ENCODE measurements around the gene NAV2. TPM values are rescaled to one million over a fixed set of nuclear protein-coding genes. Genes with fewer than 3 reads are reported as not detected.

Gene NAV2
- total RNA-seq, 1 experiment from 2014 or later, result 63.5 TPM

- no TSS peak for BruUV-seq (replicated peaks)
- H3K4me1 ChIP-seq, result no peaks in the 10 kb centered on the region
- POLR2A ChIA-PET, result no interaction called here
- CTCF ChIA-PET, result interaction anchor here (1.6 kb wide), 1 partner anchor 14 kb away, joined by 3 read pairs; no protein-coding TSS in a partner anchor
- H3K36me3 ChIP-seq (ENCODE audit: control insufficient read depth, insufficient read depth, low read length), result no peaks in the 10 kb centered on the region
- intact Hi-C loops (cut with micrococcal nuclease; ENCODE audit: unreplicated experiment), result loop anchor here (1.0 to 2.0 kb wide), 5 partner anchors 26 to 398 kb away; no protein-coding TSS in a partner anchor
- Mint-ChIP-seq H3K36me3 (ENCODE audit: insufficient read depth, unreplicated experiment) (no peaks in the 10 kb centered on the region), H3K9me3 (ENCODE audit: unreplicated experiment) (no peaks in the 10 kb centered on the region), H3K4me1 (ENCODE audit: low read depth, unreplicated experiment) (no peaks in the 10 kb centered on the region), H3K27ac (ENCODE audit: unreplicated experiment) (no peak overlapping the region), H3K27me3 (ENCODE audit: insufficient read depth, unreplicated experiment) (no peaks in the 10 kb centered on the region), H3K4me3 (ENCODE audit: unreplicated experiment) (no peak overlapping the region)
- H3K27me3 ChIP-seq (replicated peaks; ENCODE audit: control insufficient read depth, insufficient read depth, low read length), result no peaks in the 10 kb centered on the region
- peak; percentile 88 to 89 for TF ChIP-seq CTCF (IDR thresholded peaks at IDR 0.05; ENCODE audit: insufficient read depth in 1 of 2, low read depth in 1 of 2, low read length in 1 of 2, severe bottlenecking in 1 of 2, unreplicated experiment in 1 of 2)
- peak; percentile 62 to 74 for DNase-seq
- H3K9me3 ChIP-seq, result no peaks in the 10 kb centered on the region
- no peak overlapping the region for H3K4me3 ChIP-seq (ENCODE audit: low read depth, low read length)
Observed at GRCh38 chr11:19938169-19938856, 225.7 kb downstream of the NAV2 start.

- Mint-ChIP-seq H3K27me3 (ENCODE audit: insufficient read depth, unreplicated experiment) (no peaks in the 10 kb centered on the region), H3K27ac (ENCODE audit: unreplicated experiment) (no peak overlapping the region), H3K4me3 (ENCODE audit: unreplicated experiment) (no peak overlapping the region), H3K4me1 (ENCODE audit: low read depth, unreplicated experiment) (no peaks in the 10 kb centered on the region), H3K9me3 (ENCODE audit: unreplicated experiment) (no peaks in the 10 kb centered on the region), H3K36me3 (ENCODE audit: insufficient read depth, unreplicated experiment) (no peaks in the 10 kb centered on the region)
- no peak for TF ChIP-seq CTCF (IDR thresholded peaks at IDR 0.05; ENCODE audit: insufficient read depth in 1 of 2, low read depth in 1 of 2, low read length in 1 of 2, severe bottlenecking in 1 of 2, unreplicated experiment in 1 of 2)
- no peaks in the 10 kb centered on the region for H3K27me3 ChIP-seq (replicated peaks; ENCODE audit: control insufficient read depth, insufficient read depth, low read length)
- no peaks in the 10 kb centered on the region for H3K4me1 ChIP-seq
- CTCF ChIA-PET, result interaction anchor here (0.7 to 1.6 kb wide), 4 partner anchors 12 to 189 kb away, joined by 3 read pairs; no protein-coding TSS in a partner anchor
- POLR2A ChIA-PET, result no interaction called here
- BruUV-seq (replicated peaks), result no TSS peak
- intact Hi-C loops (cut with micrococcal nuclease; ENCODE audit: unreplicated experiment), result loop anchor here (1.0 to 2.0 kb wide), 5 partner anchors 27 to 398 kb away; no protein-coding TSS in a partner anchor
- H3K4me3 ChIP-seq (ENCODE audit: low read depth, low read length), result no peak overlapping the region
- no peak for DNase-seq
- no peaks in the 10 kb centered on the region for H3K36me3 ChIP-seq (ENCODE audit: control insufficient read depth, insufficient read depth, low read length)
- no peaks in the 10 kb centered on the region for H3K9me3 ChIP-seq
Observed at GRCh38 chr11:19938866-19939265, 226.2 kb downstream of the NAV2 start.

GRCh38 chr11:19939415-19939929 is 226.8 kb downstream of the NAV2 start:
- ChIA-PET CTCF (interaction anchor here (0.7 to 1.6 kb wide), 4 partner anchors 11 to 189 kb away, joined by 3 read pairs; no protein-coding TSS in a partner anchor), POLR2A (no interaction called here)
- intact Hi-C loops (cut with micrococcal nuclease; ENCODE audit: unreplicated experiment), result loop anchor here (2.0 kb wide), 1 partner anchor 397 kb away; no protein-coding TSS in a partner anchor
- TF ChIP-seq CTCF (IDR thresholded peaks at IDR 0.05; ENCODE audit: insufficient read depth in 1 of 2, low read depth in 1 of 2, low read length in 1 of 2, severe bottlenecking in 1 of 2, unreplicated experiment in 1 of 2), result no peak
- H3K27me3 Mint-ChIP-seq (ENCODE audit: insufficient read depth, unreplicated experiment), result no peaks in the 10 kb centered on the region
- no peaks in the 10 kb centered on the region for H3K4me1 Mint-ChIP-seq (ENCODE audit: low read depth, unreplicated experiment)
- H3K4me1 ChIP-seq, result no peaks in the 10 kb centered on the region
- no peaks in the 10 kb centered on the region for H3K9me3 Mint-ChIP-seq (ENCODE audit: unreplicated experiment)
- H3K36me3 ChIP-seq (ENCODE audit: control insufficient read depth, insufficient read depth, low read length), result no peaks in the 10 kb centered on the region
- H3K4me3 Mint-ChIP-seq (ENCODE audit: unreplicated experiment), result no peak overlapping the region
- no TSS peak for BruUV-seq (replicated peaks)
- no peak overlapping the region for H3K27ac Mint-ChIP-seq (ENCODE audit: unreplicated experiment)
- H3K36me3 Mint-ChIP-seq (ENCODE audit: insufficient read depth, unreplicated experiment), result no peaks in the 10 kb centered on the region
- no peak for DNase-seq
- no peaks in the 10 kb centered on the region for H3K27me3 ChIP-seq (replicated peaks; ENCODE audit: control insufficient read depth, insufficient read depth, low read length)
- H3K4me3 ChIP-seq (ENCODE audit: low read depth, low read length), result no peak overlapping the region
- no peaks in the 10 kb centered on the region for H3K9me3 ChIP-seq
